ENCODE measurements around the gene CD74.
A peak's percentile ranks its signal among the peaks of the same experiment; 100 is the strongest.

The CD74 gene

GRCh38 chr5:150412319-150413175 lies at the start of gene CD74:
Gene CD74, minus strand, starts transcription at chr5:150412910. Its CDS starts 161 bp downstream, at chr5:150412749.
- H3K9me3 Mint-ChIP-seq = no peaks in the 10 kb centered on the region
- H3K4me1 Mint-ChIP-seq = peaks cover 41% of the 10 kb centered on the region
- TF ChIP-seq, protein P1, sequence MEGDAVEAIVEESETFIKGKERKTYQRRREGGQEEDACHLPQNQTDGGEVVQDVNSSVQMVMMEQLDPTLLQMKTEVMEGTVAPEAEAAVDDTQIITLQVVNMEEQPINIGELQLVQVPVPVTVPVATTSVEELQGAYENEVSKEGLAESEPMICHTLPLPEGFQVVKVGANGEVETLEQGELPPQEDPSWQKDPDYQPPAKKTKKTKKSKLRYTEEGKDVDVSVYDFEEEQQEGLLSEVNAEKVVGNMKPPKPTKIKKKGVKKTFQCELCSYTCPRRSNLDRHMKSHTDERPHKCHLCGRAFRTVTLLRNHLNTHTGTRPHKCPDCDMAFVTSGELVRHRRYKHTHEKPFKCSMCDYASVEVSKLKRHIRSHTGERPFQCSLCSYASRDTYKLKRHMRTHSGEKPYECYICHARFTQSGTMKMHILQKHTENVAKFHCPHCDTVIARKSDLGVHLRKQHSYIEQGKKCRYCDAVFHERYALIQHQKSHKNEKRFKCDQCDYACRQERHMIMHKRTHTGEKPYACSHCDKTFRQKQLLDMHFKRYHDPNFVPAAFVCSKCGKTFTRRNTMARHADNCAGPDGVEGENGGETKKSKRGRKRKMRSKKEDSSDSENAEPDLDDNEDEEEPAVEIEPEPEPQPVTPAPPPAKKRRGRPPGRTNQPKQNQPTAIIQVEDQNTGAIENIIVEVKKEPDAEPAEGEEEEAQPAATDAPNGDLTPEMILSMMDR (IDR thresholded peaks at IDR 0.05) = no peak
- H3K27ac Mint-ChIP-seq = peak within 1 kb of the TSS; percentile 97
- peaks cover 5% of the 10 kb centered on the region for H3K27me3 Mint-ChIP-seq (ENCODE audit: low read depth, poor library complexity)
- H3K4me3 Mint-ChIP-seq = peak within 1 kb of the TSS; percentile 85
- no peaks in the 10 kb centered on the region for H3K36me3 Mint-ChIP-seq (ENCODE audit: low read depth)
- peak; percentile 74 for DNase-seq

DNA sequence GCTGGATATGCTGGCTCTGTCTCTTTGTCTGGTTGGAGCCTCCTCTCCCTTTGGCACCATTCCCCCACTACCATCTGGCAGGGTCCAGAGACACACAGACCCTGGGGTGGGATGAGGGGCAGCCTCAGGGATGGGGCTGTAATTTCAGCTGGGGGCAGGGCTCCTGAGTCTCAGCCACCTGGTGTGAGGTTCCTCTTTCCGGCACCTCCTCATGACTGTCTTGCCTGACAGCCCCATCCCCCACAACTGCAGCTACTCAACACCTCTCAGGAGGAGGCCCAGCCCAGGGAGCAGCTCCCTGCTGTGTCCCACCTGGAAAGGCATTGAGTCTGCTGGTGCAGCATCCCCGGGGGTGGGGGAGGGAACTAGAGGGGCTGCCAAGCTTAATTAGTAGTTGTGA lies 48.5 kb upstream of the CD74 start:
- H3K27ac Mint-ChIP-seq = no peak overlapping the region
- peaks cover under 1% of the 10 kb centered on the region for H3K27me3 Mint-ChIP-seq (ENCODE audit: low read depth, poor library complexity)
- H3K4me1 Mint-ChIP-seq = peaks cover 58% of the 10 kb centered on the region
- DNase-seq = no peak
- no peaks in the 10 kb centered on the region for H3K9me3 Mint-ChIP-seq
- H3K36me3 Mint-ChIP-seq (ENCODE audit: low read depth) = no peaks in the 10 kb centered on the region
- H3K4me3 Mint-ChIP-seq = no peak overlapping the region
- TF ChIP-seq, protein P1 (IDR thresholded peaks at IDR 0.05) = no peak

- Mint-ChIP-seq H3K27ac (peak overlapping the region; percentile 71), H3K9me3 (no peaks in the 10 kb centered on the region), H3K27me3 (ENCODE audit: low read depth, poor library complexity) (no peaks in the 10 kb centered on the region), H3K4me1 (peaks cover 54% of the 10 kb centered on the region), H3K4me3 (peak overlapping the region; percentile 38), H3K36me3 (ENCODE audit: low read depth) (no peaks in the 10 kb centered on the region)
- DNase-seq = no peak
- TF ChIP-seq, protein P1 (IDR thresholded peaks at IDR 0.05) = no peak
Measured at GRCh38 chr5:150460781-150461180, 48.1 kb upstream of the CD74 start.

GRCh38 chr5:150458802-150459557 lies 46.3 kb upstream of the CD74 start:
- Mint-ChIP-seq H3K27me3 (ENCODE audit: low read depth, poor library complexity) (no peaks in the 10 kb centered on the region), H3K27ac (no peak overlapping the region), H3K36me3 (ENCODE audit: low read depth) (no peaks in the 10 kb centered on the region), H3K4me3 (peak overlapping the region; percentile 28), H3K9me3 (no peaks in the 10 kb centered on the region), H3K4me1 (peaks cover 45% of the 10 kb centered on the region)
- TF ChIP-seq, protein P1 (IDR thresholded peaks at IDR 0.05) = peak; percentile 69
- peak; percentile 94 for DNase-seq

GRCh38 chr5:150457562-150458240 lies 45.0 kb upstream of the CD74 start:
- H3K27me3 Mint-ChIP-seq (ENCODE audit: low read depth, poor library complexity) = no peaks in the 10 kb centered on the region
- H3K4me3 Mint-ChIP-seq = peak overlapping the region; percentile 57
- peaks cover 1% of the 10 kb centered on the region for H3K9me3 Mint-ChIP-seq

More at GRCh38 chr5:150457562-150458240, 45.0 kb upstream of the CD74 start:
- DNase-seq = no peak
- Mint-ChIP-seq H3K36me3 (ENCODE audit: low read depth) (no peaks in the 10 kb centered on the region), H3K27ac (no peak overlapping the region), H3K4me1 (peaks cover 37% of the 10 kb centered on the region)
- TF ChIP-seq, protein P1 (IDR thresholded peaks at IDR 0.05) = no peak

Data from nephron progenitor cell (in vitro differentiated cells).